Activated naive CD8-positive, alpha-beta T cell treated with anti-CD3 and anti-CD28 coated beads, Interleukin-2, amount 10 ng/mL, durations not matched to agents 7 days and 5 days (primary cell): Measurements from ENCODE around the gene APOF. TPM values are rescaled to one million over a fixed set of nuclear protein-coding genes. Genes with fewer than 3 reads are reported as not detected.
"Not testable (repeated sequence)": the region's sequence is repeated elsewhere in the genome, so short reads cannot be mapped to it uniquely, and the experiment has no call there.

ENCODE experiments used
- ATAC-seq: fragments of 150-1000 bp; cut with Tn5 transposase; one replicate; pipeline ENCODE4 v1.10.0; 2021; ENCODE audit warnings: low read depth, moderate library complexity
- POLR2A ChIA-PET: fragments of 350-600 bp; sonication (Branson Sonifier 250); formaldehyde crosslinking; loops from one replicate; lab custom pipeline; 2021; ENCODE audit warnings: antibody characterized with exemption; lab: Charles Lee
- DNase-seq: peaks from one replicate; pipeline ENCODE4 v3.0.0; 2021
- H3K27ac Mint-ChIP-seq: one replicate; pipeline ENCODE4 v1.8.0; 2022; ENCODE audit warnings: mild to moderate bottlenecking, mixed read lengths
- H3K27me3 Mint-ChIP-seq: one replicate; pipeline ENCODE4 v1.8.0; 2022; ENCODE audit warnings: mild to moderate bottlenecking, moderate library complexity, mixed read lengths
- H3K36me3 Mint-ChIP-seq: one replicate; pipeline ENCODE4 v1.8.0; 2021; ENCODE audit warnings: mild to moderate bottlenecking, mixed read lengths
- H3K4me1 Mint-ChIP-seq: one replicate; pipeline ENCODE4 v1.8.0; 2021; ENCODE audit warnings: mixed read lengths
- H3K4me3 Mint-ChIP-seq: one replicate; pipeline ENCODE4 v1.8.0; 2022; ENCODE audit warnings: mild to moderate bottlenecking, moderate library complexity, mixed read lengths
- H3K9me3 Mint-ChIP-seq: one replicate; pipeline ENCODE4 v1.8.0; 2021; ENCODE audit warnings: mixed read lengths
- total RNA-seq, 2 experiments: library from RNA; stranded (reverse); gene quantifications; one replicate each; pipeline ENCODE4 v1.2.3, GENCODE V29; 2021

APOF gene
- total RNA-seq, 2 experiments from 2014 or later: not detected

GRCh38 chr12:56351325-56351724 lies 11.3 kb downstream of the APOF start:
- peaks cover 41% of the 10 kb centered on the region for H3K36me3 Mint-ChIP-seq

DNA sequence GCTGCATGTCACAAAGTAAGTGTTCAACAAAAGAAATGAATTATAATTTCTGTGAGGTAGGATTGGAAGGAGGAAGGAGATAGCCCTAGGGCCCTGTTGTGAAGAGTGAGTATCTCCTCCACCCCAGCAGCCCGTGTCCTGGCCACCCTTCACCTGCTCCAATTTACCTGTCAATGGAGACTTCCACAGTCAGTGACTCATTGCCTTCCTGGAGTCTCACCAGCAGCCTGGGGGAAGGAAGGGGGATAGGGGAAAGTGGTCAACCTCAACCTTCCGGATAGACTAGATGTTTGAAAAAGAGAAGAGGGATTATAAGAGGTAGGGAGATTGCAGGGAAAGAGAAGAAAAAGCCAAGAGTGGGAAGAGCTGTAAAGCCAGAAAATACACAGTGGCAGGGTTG lies 12.0 kb downstream of the APOF start:
- ATAC-seq (no peak), DNase-seq (no peak)
- no peak overlapping the region for H3K4me3 Mint-ChIP-seq
- H3K27ac Mint-ChIP-seq: no peak overlapping the region
- POLR2A ChIA-PET: interaction anchor here (1.0 to 15.3 kb wide), 3 partner anchors 8 to 18 kb away, joined by 4 to 153 read pairs (median 10); partner anchors contain the start of genes IL23A and STAT2
- no peaks in the 10 kb centered on the region for H3K9me3 Mint-ChIP-seq
- no peaks in the 10 kb centered on the region for H3K27me3 Mint-ChIP-seq
- peaks cover 39% of the 10 kb centered on the region for H3K36me3 Mint-ChIP-seq
- peaks cover 3% of the 10 kb centered on the region for H3K4me1 Mint-ChIP-seq

More at GRCh38 chr12:56351325-56351724, 11.3 kb downstream of the APOF start:
- POLR2A ChIA-PET: interaction anchor here (0.8 to 15.3 kb wide), 3 partner anchors 7 to 18 kb away, joined by 3 to 153 read pairs (median 4); partner anchors contain the start of genes IL23A and STAT2
- H3K27me3 Mint-ChIP-seq: no peaks in the 10 kb centered on the region
- no peak for DNase-seq
- H3K27ac Mint-ChIP-seq: no peak overlapping the region
- no peak for ATAC-seq
- H3K9me3 Mint-ChIP-seq: no peaks in the 10 kb centered on the region
- H3K4me3 Mint-ChIP-seq: no peak overlapping the region
- peaks cover 6% of the 10 kb centered on the region for H3K4me1 Mint-ChIP-seq

DNA sequence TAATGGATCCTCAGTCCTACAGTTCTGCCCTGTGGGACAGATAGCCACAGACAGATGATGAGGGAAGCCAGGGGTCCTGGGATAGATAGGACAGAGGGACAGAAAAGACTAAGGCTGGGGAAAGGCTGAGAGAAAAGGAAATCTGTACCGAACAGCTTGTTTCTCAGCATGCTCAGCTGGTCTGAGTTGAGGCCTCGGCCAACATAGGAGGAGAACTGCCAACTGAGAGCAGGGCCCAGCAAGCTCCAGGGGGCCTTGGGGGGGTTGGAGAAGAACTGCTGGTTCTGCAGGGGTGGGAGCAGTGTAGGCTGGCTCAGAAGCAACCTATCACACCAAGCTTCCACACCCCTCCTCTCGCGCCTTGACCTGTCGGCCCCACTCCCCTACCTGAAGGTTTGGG lies 13.9 kb downstream of the APOF start:
- Mint-ChIP-seq H3K4me3 (no peak overlapping the region), H3K4me1 (peaks cover 3% of the 10 kb centered on the region), H3K27me3 (no peaks in the 10 kb centered on the region), H3K36me3 (peaks cover 38% of the 10 kb centered on the region), H3K9me3 (no peaks in the 10 kb centered on the region), H3K27ac (no peak overlapping the region)
- ATAC-seq (no peak), DNase-seq (no peak)
- POLR2A ChIA-PET: interaction anchor here (1.4 to 15.3 kb wide), 4 partner anchors 10 to 100 kb away, joined by 3 to 153 read pairs (median 11); partner anchors contain the start of genes CNPY2, IL23A, STAT2 and TIMELESS

- not testable (repeated sequence) for H3K27me3 Mint-ChIP-seq, ATAC-seq, H3K4me1 Mint-ChIP-seq, H3K27ac Mint-ChIP-seq, H3K4me3 Mint-ChIP-seq, DNase-seq, H3K9me3 Mint-ChIP-seq
- POLR2A ChIA-PET: interaction anchor here (0.7 to 15.3 kb wide), 5 partner anchors 9 to 299 kb away, joined by 3 to 153 read pairs (median 12); partner anchors contain the start of genes CNPY2, IL23A and STAT2
- H3K36me3 Mint-ChIP-seq: peaks cover 47% of the 10 kb centered on the region
Observed at GRCh38 chr12:56347255-56347654, 15.4 kb downstream of the APOF start.

DNA sequence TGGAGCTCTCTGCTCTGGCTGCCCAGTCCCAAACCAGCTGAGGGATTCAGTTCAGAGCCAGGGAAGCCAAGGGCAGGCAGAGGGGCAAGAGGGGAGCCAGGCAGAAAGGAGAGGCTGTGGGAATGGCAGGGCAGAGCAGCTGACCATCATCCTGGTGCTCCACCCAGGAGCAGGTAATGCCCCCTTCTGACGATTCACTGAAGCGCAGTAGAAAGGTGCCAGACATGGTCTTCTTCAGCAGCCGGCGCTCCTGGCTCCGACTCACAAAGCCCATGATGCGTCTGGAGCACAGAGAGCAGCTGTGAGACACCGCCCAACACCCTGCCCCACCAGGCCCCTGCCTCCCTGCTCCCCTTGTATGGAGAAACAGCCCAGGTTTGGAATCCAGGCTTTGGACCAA lies 16.0 kb downstream of the APOF start:
- H3K36me3 Mint-ChIP-seq: peaks cover 51% of the 10 kb centered on the region
- ATAC-seq (peak; percentile 12), DNase-seq (no peak)
- H3K27me3 Mint-ChIP-seq: no peaks in the 10 kb centered on the region
- peak overlapping the region; percentile 20 for H3K27ac Mint-ChIP-seq
- POLR2A ChIA-PET: interaction anchor here (0.7 to 15.3 kb wide), 4 partner anchors 8 to 299 kb away, joined by 3 to 153 read pairs (median 18); partner anchors contain the start of genes CNPY2, IL23A and STAT2
- H3K9me3 Mint-ChIP-seq: no peaks in the 10 kb centered on the region
- peaks cover 8% of the 10 kb centered on the region for H3K4me1 Mint-ChIP-seq
- no peak overlapping the region for H3K4me3 Mint-ChIP-seq

GRCh38 chr12:56342290-56342689 lies 20.4 kb downstream of the APOF start:
- Mint-ChIP-seq H3K36me3 (peaks cover 33% of the 10 kb centered on the region), H3K4me1 (peaks cover 28% of the 10 kb centered on the region)
- DNase-seq, H3K9me3 Mint-ChIP-seq, ATAC-seq, H3K27me3 Mint-ChIP-seq, H3K27ac Mint-ChIP-seq, H3K4me3 Mint-ChIP-seq: not testable (repeated sequence)
- POLR2A ChIA-PET: interaction anchor here (2.1 to 15.3 kb wide), 2 partner anchors 9 to 16 kb away, joined by 9 to 153 read pairs; partner anchors contain the start of gene STAT2

DNA sequence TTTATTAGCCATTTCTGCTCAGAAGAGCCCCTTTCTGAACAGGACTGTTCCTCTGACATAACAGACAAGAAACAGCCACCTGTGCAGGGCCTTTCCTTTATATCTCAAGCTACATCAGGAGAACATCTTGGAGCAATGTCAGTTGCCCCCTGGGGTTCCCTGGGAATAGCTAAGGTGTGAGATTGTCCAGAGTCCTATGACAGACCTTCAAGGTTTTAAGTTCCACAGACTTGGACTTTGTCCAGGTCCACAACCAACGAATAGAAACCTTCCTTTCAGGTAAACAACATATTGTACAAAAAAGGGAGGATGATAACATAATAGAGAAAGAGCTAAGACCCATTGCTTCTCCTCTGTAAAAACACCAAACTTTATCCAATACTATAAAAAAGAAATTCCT lies 21.0 kb downstream of the APOF start:
- no peak overlapping the region for H3K27ac Mint-ChIP-seq
- H3K9me3 Mint-ChIP-seq: no peaks in the 10 kb centered on the region
- H3K36me3 Mint-ChIP-seq: peaks cover 29% of the 10 kb centered on the region
- H3K4me1 Mint-ChIP-seq: peaks cover 34% of the 10 kb centered on the region
- POLR2A ChIA-PET: interaction anchor here (1.2 to 15.3 kb wide), 2 partner anchors 17 to 108 kb away, joined by 3 to 153 read pairs; partner anchors contain the start of genes STAT2 and TIMELESS
- H3K4me3 Mint-ChIP-seq: no peak overlapping the region
- H3K27me3 Mint-ChIP-seq: no peaks in the 10 kb centered on the region
- DNase-seq (no peak), ATAC-seq (no peak)

GRCh38 chr12:56339158-56339422 lies 23.6 kb downstream of the APOF start:
- peak overlapping the region; percentile 100 for H3K27ac Mint-ChIP-seq
- H3K36me3 Mint-ChIP-seq: peaks cover 24% of the 10 kb centered on the region
- no peak for DNase-seq
- H3K9me3 Mint-ChIP-seq: no peaks in the 10 kb centered on the region
- peak overlapping the region; percentile 88 for H3K4me3 Mint-ChIP-seq
- H3K27me3 Mint-ChIP-seq: no peaks in the 10 kb centered on the region
- POLR2A ChIA-PET: interaction anchor here (0.6 to 15.3 kb wide), 12 partner anchors 8 to 222 kb away, joined by 3 to 153 read pairs (median 4); partner anchors contain the start of genes APOF, CNPY2, COQ10A and RNF41
- H3K4me1 Mint-ChIP-seq: peaks cover 41% of the 10 kb centered on the region
- ATAC-seq: no peak

DNA sequence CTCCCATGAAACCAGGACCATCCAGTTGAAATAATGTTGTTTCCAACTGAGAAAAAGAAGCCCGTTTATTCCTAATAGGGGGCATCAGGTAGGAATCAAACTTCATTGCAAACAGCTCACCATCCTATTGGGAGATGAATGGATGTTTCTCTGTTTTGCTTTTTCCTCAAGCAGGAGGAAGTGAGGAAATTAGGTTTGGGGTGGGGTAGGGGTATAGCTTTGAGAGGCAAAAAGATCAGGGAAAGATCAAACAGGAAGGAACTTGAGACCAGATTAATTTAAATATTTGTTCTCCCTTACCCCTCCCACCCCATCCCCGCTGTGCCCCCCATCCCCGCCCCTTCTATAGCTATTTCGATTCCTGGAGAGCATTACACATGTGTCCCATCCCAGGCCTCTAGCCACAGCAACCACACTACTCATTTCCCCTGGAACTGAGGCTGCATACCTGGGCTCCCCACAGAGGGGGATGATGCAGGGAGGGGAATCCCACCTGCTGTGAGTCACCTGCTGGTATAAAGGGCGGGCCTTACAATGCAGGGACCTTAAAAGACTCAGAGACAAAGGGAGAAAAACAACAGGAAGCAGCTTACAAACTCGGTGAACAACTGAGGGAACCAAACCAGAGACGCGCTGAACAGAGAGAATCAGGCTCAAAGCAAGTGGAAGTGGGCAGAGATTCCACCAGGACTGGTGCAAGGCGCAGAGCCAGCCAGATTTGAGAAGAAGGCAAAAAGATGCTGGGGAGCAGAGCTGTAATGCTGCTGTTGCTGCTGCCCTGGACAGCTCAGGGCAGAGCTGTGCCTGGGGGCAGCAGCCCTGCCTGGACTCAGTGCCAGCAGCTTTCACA lies 24.1 kb downstream of the APOF start, which contains the start of gene IL23A:
TSS of gene IL23A (plus strand) at position 577 of the 850 bp plus-strand sequence. CDS start at position 738, 161 bp downstream.
- POLR2A ChIA-PET: interaction anchor here (0.6 to 15.3 kb wide), 15 partner anchors 9 to 222 kb away, joined by 3 to 153 read pairs (median 4); partner anchors contain the start of genes APOF, CNPY2, COQ10A and RNF41
- Mint-ChIP-seq H3K4me1 (peaks cover 41% of the 10 kb centered on the region), H3K9me3 (no peaks in the 10 kb centered on the region)

GRCh38 chr12:56337753-56338251 lies 24.9 kb downstream of the APOF start:
- Mint-ChIP-seq H3K36me3 (peaks cover 17% of the 10 kb centered on the region), H3K27ac (peak overlapping the region; percentile 100), H3K4me1 (peaks cover 40% of the 10 kb centered on the region), H3K27me3 (no peaks in the 10 kb centered on the region), H3K9me3 (no peaks in the 10 kb centered on the region), H3K4me3 (no peak overlapping the region)
- POLR2A ChIA-PET: interaction anchor here (1.2 to 15.3 kb wide), 10 partner anchors 10 to 220 kb away, joined by 3 to 153 read pairs (median 4); partner anchors contain the start of genes APOF, CNPY2, COQ10A and SMARCC2
- no peak for DNase-seq
- no peak for ATAC-seq

More for the DNA sequence above, 24.1 kb downstream of the APOF start, which contains the start of gene IL23A:
- ATAC-seq (peak; percentile 66), DNase-seq (peak; percentile 68)
- no peaks in the 10 kb centered on the region for H3K27me3 Mint-ChIP-seq
- peak within 1 kb of the TSS; percentile 100 for H3K27ac Mint-ChIP-seq
- peaks cover 22% of the 10 kb centered on the region for H3K36me3 Mint-ChIP-seq
- H3K4me3 Mint-ChIP-seq: peak within 1 kb of the TSS; percentile 88

DNA sequence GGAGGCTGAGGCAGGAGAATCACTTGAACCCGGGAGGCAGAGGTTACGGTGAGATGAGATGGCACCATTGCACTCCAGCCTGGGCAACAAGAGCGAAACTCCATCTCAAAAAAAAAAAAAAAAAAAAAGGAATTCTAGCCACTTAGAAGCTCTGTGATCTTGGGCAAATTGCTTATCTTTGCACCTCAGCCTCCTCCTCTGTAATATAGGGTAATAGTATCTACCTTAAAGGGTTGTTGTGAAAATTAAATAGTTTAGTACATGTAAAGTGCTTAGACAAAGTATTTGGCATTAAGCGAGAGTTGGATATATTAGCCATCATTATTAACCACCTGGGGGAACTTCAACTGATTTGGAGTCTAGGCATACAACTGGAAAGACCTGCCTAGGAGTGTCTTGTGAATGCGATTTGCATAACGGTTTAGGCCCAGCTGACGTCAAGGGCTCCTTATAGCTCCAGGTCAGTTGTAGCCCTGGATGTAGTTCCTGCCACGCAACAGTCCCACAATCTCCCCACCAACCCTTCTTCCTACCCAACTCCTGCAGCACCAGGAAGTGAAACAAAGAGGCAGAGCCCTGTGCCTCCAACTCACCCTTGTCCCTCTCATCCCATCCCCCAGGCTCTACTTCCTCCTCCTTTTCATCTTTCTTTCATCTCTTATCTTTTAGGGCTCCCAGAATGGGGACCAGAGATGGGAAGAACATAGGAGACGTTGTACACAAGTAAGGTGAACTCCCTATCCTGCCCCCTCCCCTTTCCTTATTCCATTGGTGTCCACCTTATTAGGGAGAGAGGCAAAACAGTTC lies 26.1 kb downstream of the APOF start:
- Mint-ChIP-seq H3K4me1 (peaks cover 42% of the 10 kb centered on the region), H3K27ac (peak overlapping the region; percentile 60), H3K4me3 (no peak overlapping the region), H3K27me3 (no peaks in the 10 kb centered on the region), H3K9me3 (no peaks in the 10 kb centered on the region), H3K36me3 (peaks cover 12% of the 10 kb centered on the region)
- POLR2A ChIA-PET: interaction anchor here (4.8 to 5.0 kb wide), 2 partner anchors 21 to 23 kb away, joined by 28 to 40 read pairs; partner anchors contain the start of genes CNPY2 and STAT2
- ATAC-seq (no peak), DNase-seq (no peak)

- not testable (repeated sequence) for DNase-seq, H3K36me3 Mint-ChIP-seq, H3K9me3 Mint-ChIP-seq, H3K27ac Mint-ChIP-seq, ATAC-seq, H3K27me3 Mint-ChIP-seq
- Mint-ChIP-seq H3K4me1 (peaks cover 42% of the 10 kb centered on the region), H3K4me3 (peak overlapping the region; percentile 28)
- POLR2A ChIA-PET: interaction anchor here (0.7 to 5.0 kb wide), 3 partner anchors 20 to 267 kb away, joined by 6 to 40 read pairs (median 28); partner anchors contain the start of genes CNPY2 and STAT2
Observed at GRCh38 chr12:56335527-56335926, 27.1 kb downstream of the APOF start.
